ENCODE data around the gene PSTK.

PSTK gene

DNA sequence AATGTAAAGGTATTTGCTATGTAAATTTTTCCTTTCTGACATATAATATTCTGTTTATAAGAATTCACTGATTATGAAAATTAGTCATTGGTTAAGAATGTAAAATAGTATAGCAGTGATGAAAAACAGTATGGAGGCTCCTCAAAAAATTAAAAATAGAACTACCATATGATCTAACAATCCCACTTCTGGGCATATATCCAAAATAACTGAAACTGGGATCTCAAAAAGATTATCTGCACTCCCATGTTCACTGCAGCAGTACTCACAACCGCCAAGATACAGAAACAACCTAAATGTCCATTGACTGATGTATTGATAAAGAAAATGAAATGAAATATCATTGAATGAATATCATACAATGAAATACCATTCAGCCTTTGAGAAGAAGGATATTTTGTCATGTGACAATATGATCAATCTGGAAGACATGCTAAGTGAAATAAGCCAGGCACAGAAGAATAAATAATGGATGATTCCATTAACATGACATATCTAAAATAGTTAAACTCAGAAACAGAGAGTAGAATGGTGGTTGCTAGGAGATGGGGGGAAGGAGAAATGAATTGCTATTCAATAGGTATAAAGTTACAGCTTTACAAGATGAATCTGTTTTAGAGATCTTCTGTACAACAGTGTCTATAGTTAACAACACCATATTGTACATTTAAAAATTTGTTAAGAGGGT, 40.2 kb upstream of the PSTK start:
- Histone ChIP-seq H3K9ac (ENCODE audit: low read depth, low read length) (no peak overlapping the region), H3K27ac (ENCODE audit: low read length) (no peak overlapping the region), H3K4me3 (ENCODE audit: low read depth in 1 of 2, low read length in 2 of 2) (no peak overlapping the region), H3K4me2 (ENCODE audit: insufficient read depth, low read length) (no peak overlapping the region), H3K4me1 (ENCODE audit: insufficient read depth, low read length) (no peaks in the 10 kb centered on the region), H3K79me2 (ENCODE audit: insufficient read depth, low read length) (no peaks in the 10 kb centered on the region), H3K36me3 (ENCODE audit: insufficient read depth, low read length) (peaks cover 36% of the 10 kb centered on the region; the same call in 1 of the 2 replicates), H3K9me3 (ENCODE audit: insufficient read depth, low read length, severe bottlenecking) (no peaks in the 10 kb centered on the region), H3K27me3 (ENCODE audit: insufficient read depth, low read length, poor library complexity) (no peaks in the 10 kb centered on the region), H2AFZ (ENCODE audit: low read depth, low read length) (no peak overlapping the region), H4K20me1 (ENCODE audit: insufficient read depth, low read length) (no peaks in the 10 kb centered on the region)
- DNase-seq (no peak), ATAC-seq (ENCODE audit: insufficient read depth, low read depth) (no peak)
- TF ChIP-seq, protein P1, sequence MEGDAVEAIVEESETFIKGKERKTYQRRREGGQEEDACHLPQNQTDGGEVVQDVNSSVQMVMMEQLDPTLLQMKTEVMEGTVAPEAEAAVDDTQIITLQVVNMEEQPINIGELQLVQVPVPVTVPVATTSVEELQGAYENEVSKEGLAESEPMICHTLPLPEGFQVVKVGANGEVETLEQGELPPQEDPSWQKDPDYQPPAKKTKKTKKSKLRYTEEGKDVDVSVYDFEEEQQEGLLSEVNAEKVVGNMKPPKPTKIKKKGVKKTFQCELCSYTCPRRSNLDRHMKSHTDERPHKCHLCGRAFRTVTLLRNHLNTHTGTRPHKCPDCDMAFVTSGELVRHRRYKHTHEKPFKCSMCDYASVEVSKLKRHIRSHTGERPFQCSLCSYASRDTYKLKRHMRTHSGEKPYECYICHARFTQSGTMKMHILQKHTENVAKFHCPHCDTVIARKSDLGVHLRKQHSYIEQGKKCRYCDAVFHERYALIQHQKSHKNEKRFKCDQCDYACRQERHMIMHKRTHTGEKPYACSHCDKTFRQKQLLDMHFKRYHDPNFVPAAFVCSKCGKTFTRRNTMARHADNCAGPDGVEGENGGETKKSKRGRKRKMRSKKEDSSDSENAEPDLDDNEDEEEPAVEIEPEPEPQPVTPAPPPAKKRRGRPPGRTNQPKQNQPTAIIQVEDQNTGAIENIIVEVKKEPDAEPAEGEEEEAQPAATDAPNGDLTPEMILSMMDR (IDR thresholded peaks at IDR 0.05; ENCODE audit: borderline replicate concordance, extremely low read depth, low read length, poor library complexity, severe bottlenecking): no peak
- TF ChIP-seq EZH2 (IDR thresholded peaks at IDR 0.05; ENCODE audit: borderline replicate concordance, low read depth, low read length, severe bottlenecking): no peak

- Histone ChIP-seq H3K36me3 (ENCODE audit: insufficient read depth, low read length) (peaks cover 45% of the 10 kb centered on the region), H3K4me3 (ENCODE audit: low read depth in 1 of 2, low read length in 2 of 2) (no peak overlapping the region), H3K27ac (ENCODE audit: low read length) (no peak overlapping the region), H3K27me3 (ENCODE audit: insufficient read depth, low read length, poor library complexity) (no peaks in the 10 kb centered on the region), H3K9me3 (ENCODE audit: insufficient read depth, low read length, severe bottlenecking) (no peaks in the 10 kb centered on the region), H3K79me2 (ENCODE audit: insufficient read depth, low read length) (peaks cover 19% of the 10 kb centered on the region), H2AFZ (ENCODE audit: low read depth, low read length) (no peak overlapping the region), H4K20me1 (ENCODE audit: insufficient read depth, low read length) (no peaks in the 10 kb centered on the region), H3K4me2 (ENCODE audit: insufficient read depth, low read length) (no peak overlapping the region), H3K4me1 (ENCODE audit: insufficient read depth, low read length) (peaks cover 27% of the 10 kb centered on the region), H3K9ac (ENCODE audit: low read depth, low read length) (no peak overlapping the region)
- TF ChIP-seq EZH2 (IDR thresholded peaks at IDR 0.05; ENCODE audit: borderline replicate concordance, low read depth, low read length, severe bottlenecking): no peak
- TF ChIP-seq, protein P1 (IDR thresholded peaks at IDR 0.05; ENCODE audit: borderline replicate concordance, extremely low read depth, low read length, poor library complexity, severe bottlenecking): no peak
- no peak for DNase-seq
- no peak for ATAC-seq (ENCODE audit: insufficient read depth, low read depth)
Measured at GRCh38 chr10:122949296-122949695, 30.9 kb upstream of the PSTK start.

DNA sequence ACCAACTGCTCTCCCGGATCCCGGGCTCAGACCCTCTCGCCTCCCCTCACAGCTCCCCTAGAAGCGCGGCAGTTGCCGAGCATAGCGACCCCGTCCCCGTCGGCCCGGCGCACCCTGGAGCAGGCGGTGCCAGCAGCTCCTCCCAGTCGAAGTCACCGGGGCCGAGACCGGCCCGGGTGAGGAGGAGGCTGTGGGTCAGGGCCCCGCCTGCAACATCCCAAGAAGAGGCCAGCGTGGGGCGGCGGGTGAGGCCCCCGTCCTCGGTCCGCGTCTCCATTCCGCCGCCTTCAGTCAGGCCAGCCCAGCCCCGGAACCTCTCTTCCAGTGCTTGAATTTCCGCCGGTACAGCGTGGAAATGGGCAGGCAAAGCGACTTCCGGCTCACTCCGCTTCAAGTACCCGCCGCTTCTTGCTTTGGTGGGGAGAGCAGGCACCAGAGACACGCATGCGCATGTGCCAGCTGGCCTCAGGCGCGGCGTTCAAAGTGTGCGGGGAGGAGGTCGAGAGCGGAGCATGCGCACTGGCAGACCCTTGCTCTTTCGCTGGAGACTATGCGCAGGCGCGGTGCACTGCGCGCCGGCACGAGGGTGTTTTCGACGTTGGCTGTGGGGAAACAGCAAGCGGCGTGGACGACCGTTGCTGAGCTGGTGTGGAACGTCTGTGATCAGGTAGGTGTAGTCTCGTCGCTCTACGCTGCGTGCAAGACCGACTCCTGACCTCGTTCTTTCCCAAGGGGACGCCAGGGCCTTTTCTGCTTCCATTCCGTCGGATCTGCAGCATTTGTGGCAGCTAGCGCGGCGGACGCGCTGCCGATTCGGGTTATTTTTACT, 26.1 kb upstream of the PSTK start, which contains the start of gene C10orf88:
Gene C10orf88, minus strand, starts transcription at position 326 of the 829 bp plus-strand sequence. Its CDS starts 49 bp downstream, at position 277.
- no peaks in the 10 kb centered on the region for H4K20me1 ChIP-seq (ENCODE audit: insufficient read depth, low read length)
- no peak for TF ChIP-seq EZH2 (IDR thresholded peaks at IDR 0.05; ENCODE audit: borderline replicate concordance, low read depth, low read length, severe bottlenecking)
- TF ChIP-seq, protein P1 (IDR thresholded peaks at IDR 0.05; ENCODE audit: borderline replicate concordance, extremely low read depth, low read length, poor library complexity, severe bottlenecking): no peak
- H3K27ac ChIP-seq (ENCODE audit: low read length): peak within 1 kb of the TSS; percentile 73
- peaks cover 12% of the 10 kb centered on the region; the same call in 1 of the 2 replicates for H3K36me3 ChIP-seq (ENCODE audit: insufficient read depth, low read length)
- H3K4me3 ChIP-seq (ENCODE audit: low read depth in 1 of 2, low read length in 2 of 2): peak within 1 kb of the TSS; percentile 54 to 76
- ATAC-seq (ENCODE audit: insufficient read depth, low read depth) (peak; percentile 100), DNase-seq (peak; percentile 98)
- H3K9me3 ChIP-seq (ENCODE audit: insufficient read depth, low read length, severe bottlenecking): no peaks in the 10 kb centered on the region
- peak within 1 kb of the TSS; percentile 85 for H3K9ac ChIP-seq (ENCODE audit: low read depth, low read length)
- peaks cover 51% of the 10 kb centered on the region for H3K4me1 ChIP-seq (ENCODE audit: insufficient read depth, low read length)
- H3K4me2 ChIP-seq (ENCODE audit: insufficient read depth, low read length): peak within 1 kb of the TSS; percentile 75
- H3K79me2 ChIP-seq (ENCODE audit: insufficient read depth, low read length): peaks cover 60% of the 10 kb centered on the region
- H2AFZ ChIP-seq (ENCODE audit: low read depth, low read length): peak within 1 kb of the TSS; percentile 89
- H3K27me3 ChIP-seq (ENCODE audit: insufficient read depth, low read length, poor library complexity): no peaks in the 10 kb centered on the region
